DMS 273 (cell line): Measurements from ENCODE around the gene TLL2.

Experiments used
- DNase-seq: peaks from one replicate; lab custom pipeline; 2025; ENCODE audit not compliant: unreplicated experiment; lab: John Stamatoyannopoulos, UW

Gene TLL2

DNA sequence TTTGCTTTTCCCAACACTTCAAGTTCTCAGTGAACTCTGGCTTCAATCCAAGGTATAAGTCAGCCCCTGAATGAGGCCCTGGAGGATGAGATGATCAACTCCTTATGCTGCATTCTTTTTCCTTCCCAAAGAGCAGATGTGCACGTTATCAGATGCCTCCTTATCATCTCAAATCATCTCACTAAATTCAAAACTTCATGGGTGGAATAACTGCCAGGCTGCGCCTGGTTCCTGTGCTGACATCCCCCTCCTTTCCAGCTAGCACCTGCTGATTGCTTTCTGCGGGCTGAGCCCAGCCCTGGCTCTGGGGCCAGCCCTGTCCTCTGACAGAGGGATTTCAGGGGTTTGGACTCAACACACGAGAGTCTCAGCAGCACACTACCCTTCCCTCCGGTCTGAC is 44.9 kb downstream of the TLL2 start:
- DNase-seq, result peak; percentile 69

DNA sequence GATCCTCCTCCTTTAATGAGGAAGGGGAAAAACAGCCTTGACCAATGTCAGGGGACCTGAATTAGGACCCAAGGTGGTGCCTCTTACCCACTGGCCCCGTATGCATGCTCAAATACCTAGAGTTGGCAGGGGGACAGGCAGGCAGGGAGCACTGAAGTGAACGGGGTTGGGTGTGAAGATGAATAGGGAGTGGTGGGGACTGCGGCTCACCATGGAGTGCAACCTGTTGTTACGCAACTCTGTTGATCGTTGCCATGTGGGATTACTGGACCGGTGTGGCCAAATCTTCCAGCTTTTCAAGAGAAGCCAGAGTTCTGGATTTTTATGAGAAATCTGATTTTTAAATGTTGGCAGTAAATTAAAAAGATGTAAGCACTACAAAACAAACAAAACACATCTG is 48.1 kb downstream of the TLL2 start:
- no peak for DNase-seq

DNA sequence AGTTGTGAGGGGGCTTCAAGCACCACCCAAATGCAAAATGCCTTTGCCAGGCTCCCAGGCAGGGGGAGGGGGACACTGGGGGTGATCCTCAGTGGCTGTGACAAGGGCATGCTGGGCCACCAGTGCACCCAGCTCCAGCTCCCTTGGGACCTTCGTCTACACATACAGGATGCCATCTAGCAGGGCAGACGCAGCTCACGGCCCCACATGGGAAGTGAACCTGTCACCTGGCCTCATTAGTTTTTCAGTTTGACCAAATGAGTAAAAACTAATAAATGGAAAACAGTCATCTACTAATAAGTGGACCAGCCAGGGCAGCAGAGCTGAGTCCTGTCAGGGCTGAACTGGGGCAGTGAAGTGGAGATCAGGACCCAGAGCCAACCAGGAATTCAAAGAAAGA is 50.2 kb downstream of the TLL2 start:
- DNase-seq, result no peak

DNA sequence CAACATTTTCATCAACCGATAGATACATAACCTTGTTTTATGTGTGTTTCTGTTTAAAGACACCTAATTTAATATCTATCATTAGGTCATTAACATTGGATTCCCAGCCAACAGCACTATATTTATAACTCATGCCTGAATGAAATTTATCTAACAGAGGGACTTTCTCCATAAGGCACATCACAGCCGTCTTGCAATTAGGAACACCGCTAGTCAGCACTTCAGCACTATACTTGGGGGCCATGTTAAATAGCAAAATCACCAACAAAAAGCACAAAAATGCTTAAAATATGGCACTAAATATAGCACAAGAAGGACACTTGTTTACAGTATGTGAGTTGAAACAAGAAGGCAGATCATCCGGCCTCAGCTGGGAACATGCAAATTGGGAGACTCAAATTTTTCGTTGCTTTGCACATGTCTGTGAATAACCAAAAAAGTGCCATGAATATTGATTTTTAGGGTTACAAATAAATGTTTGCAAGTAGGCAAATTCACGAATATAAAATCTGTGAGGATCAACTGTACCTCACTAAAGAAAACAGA is 51.0 kb downstream of the TLL2 start:
- DNase-seq, result no peak

DNA sequence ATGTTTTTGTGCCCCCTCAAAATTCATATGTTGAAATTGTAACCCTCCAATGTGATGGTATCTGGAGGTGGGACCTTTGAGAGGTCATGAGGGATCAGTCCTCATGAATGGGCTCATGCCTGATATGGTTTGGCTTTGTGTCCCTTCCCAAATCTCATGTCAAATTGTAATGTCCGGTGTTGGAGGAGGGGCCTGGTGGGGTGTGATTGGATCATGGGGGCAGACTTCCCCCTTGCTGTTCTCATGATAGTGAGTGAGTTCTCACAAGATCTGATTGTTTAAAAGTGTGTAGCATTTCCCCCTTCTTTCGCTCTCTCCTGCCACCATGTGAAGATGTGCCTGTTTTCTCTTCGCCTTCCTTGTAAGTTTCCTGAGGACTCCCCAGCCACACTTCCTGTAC is 53.4 kb downstream of the TLL2 start:
- DNase-seq, result no peak

DNA sequence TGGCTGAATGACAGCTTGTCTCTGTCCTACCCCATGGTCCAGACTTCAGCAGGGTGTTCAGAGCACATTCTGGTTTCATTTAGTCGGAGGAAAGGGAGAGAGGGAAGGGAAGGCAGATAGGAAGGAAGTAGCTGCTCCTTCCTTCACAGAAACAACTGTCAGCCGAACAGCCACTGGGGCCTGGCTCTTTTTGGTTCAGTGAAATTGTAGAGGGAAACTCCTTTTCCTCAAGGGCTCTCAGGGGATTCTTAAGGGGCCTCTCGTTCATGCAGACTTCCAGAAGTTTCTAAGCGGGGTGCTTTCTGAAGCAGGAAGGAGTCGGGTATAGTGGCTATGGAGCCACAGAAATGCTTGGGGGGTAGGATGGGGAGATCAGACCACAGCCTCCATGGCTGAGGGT is 56.4 kb downstream of the TLL2 start:
- DNase-seq, result no peak

DNA sequence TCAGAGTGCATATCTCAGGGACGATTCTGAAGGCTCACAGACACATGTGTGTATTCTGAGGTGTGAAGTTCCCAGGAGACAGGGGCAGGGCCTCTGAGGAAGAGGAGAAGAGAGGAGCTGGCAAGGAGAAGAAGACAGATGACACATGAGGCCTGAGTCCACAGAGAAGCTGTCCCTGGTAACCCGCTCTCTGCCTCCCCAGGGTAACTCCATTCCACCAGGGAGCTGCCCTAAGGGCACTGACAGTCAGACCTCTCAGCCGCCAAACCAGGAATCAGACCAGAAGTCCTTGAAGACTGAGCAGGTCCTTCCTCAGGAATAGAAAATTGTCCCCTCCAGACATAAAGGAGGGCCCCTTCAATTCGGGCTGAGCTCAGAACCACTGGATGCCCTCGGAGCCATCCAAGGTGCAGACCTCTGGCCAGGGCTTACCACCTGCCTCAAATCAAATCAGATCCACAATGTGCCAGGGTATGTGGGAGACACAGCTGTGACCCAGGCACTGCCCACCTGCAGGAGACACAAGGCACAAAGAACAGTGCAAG is 57.4 kb downstream of the TLL2 start:
- no peak for DNase-seq

DNA sequence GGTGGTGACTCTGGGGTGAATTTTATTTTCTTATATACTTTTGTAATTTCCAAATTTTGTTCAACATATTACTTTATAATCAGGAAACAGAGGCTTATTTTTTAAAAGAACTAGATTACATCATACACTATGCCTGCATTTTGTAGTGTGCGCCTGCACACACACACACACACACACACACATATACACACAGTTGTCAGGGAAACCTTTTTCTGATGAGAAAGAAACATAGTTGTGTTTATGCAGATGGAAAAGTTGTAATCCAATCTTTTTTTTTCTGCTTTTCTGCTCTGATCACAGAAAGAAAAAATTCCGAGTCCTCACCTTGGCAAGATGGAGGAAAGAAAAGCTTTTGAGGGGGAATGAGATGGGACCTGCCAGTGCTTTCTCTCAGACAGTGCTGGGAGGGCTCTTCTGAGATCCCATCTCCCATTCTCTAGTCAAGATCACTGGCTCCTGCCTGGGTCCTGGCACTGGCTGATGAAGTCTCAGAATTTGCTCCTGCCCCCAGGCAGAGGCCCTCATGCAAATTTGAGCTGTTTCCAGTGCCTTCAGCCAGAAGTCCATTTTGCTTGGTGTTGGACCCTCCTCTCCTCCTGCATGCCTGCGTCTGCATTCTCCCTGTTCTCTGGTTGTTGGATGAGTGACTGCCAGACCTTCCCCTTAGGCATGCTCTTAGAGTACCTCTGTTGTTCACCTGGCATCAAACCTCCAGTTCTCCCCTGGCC is 59.7 kb downstream of the TLL2 start:
- DNase-seq, result no peak

DNA sequence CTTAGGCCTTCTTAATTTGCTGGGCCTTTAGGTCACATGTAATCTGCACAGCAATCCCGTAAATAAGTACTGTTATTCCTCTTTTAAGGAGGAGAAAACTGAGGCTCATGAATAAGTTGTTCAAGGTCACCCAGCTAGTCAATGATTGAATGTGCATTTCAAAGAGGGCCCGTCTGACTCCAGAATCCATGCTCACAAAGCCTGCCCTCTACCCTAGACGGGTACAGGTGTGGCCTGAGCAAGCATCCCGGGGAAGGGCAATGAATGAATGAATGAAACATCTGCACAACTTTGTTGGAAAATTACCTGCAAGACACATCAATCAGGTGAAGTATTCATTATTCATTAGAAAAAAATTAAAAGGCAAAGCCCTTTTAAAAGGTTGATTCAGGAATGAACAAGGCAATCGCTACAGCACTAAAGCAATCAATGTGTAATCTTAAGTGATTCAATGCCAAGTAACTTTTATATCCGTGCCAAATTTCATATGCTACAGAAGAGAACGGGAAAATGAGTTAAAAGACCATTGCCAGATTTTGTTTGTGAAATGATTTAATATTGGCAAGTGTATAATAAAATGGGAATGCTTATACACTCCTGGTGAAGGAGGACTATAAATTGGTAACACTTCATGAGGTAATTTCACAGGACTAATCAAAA is 61.1 kb downstream of the TLL2 start:
- DNase-seq, result no peak

DNA sequence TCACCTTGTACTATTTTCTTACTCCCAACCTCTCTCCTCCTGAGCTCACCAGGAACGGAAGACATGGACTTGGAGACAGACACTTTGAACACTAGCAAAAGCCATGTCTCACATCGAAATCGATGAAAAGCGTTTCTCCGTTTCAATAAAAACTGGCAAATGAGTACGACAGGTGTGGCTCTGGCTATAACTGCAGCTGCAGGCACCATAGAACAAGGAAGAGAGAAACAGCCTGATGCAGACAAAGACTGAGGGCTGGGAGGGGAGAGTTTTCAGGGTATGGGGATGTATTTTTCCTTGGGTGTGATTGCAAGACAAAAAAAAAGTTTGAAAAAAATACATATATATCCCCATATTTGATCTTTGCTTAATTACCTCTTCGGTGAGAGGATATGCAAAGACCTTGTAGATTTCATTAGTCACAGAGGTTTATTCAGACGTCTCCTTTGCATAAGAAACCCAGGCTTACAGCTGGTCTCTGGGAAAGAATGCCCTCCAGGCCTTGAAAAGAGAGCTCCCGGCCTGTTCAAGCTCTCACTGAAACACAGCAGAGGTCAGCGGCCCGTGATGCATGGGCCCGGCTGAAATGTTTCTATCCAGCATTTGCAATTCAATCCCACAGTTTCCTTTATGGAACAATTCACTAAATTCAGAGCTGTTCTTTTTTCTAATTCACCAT is 63.1 kb downstream of the TLL2 start:
- DNase-seq, result no peak

DNA sequence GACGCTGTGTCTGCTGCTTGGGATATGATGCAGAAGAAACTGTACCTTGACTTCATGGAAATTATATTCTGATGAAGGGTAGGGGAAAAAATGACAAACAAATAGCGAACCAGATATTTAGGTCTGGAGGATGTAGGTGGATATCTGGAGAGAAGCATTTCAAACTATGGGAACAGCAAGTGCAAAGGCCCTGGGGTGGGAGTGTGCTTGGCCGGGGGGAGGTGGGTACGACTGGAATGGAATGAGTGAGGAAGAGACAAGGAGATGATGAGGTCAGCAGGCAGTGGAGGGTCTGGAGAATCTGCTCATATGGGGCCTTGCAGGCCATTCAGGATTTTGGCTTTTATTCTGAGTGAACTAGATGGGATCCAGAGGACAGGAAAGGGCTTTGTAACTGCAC is 65.2 kb downstream of the TLL2 start:
- no peak for DNase-seq

DNA sequence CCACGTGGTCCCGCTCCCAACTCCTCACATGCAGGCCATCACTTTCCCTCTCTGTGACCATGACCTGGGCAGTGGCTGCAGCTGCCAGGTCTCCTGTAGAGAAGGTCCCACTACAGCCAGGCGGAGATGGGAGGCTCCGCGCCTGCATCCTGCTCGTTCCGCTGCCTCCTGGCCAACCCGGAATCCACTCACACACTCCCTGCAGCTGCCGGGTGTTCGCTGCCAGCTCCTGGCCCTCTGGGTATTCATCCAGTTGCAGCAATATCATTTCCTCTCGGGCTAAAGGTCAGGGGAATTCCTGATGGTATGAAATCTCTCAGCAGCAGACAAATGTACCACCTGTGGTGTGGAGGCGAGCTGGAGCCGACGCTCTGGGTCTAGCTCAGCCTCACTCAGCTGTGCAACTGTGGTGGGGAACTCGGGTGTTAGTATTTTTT is 65.7 kb downstream of the TLL2 start:
- peak; percentile 11 for DNase-seq

DNA sequence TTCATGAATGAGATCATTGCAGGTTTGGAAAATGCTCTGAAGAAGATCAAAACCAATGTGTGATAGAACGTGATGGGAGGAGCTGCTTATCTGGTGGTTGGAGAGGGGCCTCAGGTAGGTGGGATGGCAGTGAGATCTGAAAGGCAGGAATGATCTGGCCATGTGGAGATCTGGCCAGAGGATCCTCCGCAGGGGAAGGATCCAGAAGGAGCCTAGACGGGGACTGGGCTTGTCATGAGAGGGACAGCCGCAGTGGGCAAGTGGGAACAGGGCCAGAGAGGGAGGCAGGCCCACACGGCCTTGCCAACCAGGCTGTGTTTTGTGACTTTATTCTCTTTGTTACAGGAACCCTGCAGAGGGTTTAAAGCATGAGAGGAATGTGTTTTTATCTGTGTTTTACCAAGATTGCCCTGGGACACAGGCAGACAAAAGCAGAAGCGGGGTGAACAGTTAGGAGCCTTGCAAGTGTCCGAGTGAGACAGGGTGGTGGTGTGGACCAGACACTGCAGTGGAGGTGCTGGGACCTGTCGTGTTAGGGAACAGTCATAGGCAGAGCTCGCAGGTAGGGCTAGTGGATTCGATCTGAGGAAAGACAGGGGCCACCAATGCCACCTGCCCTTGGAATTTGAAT is 66.6 kb downstream of the TLL2 start:
- no peak for DNase-seq

DNA sequence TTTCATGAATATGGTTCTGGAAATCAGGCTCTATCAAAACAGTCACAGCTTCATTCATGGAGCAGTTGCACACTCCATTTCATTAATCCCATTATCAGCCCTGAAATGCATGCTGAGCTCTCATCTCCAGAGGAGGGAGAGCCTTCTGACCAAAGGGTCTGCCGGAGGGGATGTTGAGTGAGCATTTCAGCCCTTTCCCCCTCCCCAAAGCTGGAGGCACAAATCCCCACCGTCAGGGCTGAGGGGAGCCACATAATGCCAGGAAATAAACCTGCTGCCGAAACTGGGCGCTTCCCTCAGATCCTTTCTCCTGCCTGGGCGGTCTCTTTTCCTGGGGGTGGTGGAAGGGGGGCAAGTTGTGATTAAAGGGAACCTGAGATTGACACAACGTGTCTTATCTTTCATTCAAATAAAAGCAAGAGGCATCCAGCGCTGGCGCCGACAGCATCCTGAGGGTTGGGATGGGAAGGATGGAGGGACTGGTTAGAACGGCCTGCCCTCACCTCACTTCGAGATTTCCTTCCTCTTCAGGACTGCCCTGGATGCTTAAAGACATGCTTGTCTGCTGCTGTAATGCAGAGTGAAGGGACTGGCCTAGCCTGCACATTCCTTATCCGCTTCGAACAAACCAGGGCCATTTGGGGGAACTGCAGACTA is 71.6 kb downstream of the TLL2 start:
- DNase-seq, result no peak

DNA sequence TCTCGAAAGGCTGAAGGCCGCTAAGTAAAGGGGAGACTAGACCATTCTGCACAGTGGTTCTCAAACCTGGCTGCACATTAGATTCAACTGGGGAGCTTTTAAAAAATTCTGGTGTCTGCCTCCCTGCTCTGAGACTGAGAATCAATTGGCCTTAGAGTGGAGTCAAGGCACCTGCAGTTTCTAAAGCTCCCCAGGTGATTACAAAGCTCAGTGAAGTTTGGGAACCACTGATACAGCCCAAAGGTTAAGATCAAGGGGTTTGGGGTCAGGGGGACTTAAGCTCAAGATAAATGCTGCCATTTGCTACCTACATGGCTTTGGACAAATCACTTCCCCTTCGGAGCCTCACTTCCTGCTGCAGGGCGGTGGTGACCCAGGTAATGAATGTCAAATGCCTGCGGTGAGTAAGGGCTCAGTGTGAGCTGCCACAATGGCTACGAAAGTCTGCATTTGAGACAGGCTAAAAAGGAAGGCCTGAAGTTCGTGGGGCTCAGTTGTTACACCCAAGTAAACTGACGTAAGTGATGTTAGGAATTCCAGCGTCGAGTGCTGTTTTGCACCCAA is 72.3 kb downstream of the TLL2 start:
- no peak for DNase-seq

DNA sequence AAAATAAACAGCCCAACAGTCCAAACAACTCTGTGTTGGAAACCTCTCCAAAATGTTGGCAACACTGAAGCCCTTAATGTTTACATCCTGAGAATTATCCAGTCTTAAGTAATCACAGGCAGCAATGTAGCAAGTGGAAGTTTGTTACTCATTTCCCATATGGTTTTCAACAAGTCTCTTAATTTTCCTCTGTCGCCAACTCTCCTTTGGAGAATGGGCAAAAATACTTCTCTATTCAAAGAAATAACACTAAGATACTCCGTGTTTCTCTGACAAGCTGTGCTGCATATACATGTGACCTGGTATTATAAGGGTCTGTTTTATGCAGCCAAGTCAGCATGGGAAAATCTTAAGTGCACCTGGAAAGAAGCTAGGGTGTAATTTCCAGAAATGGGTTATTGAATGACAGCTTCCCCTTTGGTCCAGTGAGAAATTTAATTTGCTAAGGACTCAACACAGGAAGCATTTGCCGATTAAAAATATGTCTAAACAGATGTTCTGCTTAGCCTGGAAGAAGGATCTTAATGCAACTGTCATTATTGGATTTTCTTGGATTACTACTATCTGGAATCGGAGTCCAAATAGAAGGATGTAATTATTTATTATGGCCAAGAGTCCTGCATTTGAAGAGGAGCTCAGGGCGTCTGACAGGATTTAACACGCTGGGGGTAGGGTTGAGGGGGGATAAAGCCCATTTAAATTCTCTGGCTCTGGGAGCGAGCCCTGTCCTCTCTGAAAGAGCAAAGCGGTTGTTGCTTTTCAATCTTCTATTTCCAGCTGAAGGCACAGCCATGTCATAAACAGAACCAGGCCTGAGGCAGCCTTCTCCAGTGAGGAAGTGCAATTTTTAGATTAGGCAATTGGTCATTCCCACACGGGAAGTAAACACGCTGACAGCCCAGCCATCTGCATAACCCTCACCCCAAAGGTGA is 73.1 kb downstream of the TLL2 start:
- DNase-seq, result no peak

DNA sequence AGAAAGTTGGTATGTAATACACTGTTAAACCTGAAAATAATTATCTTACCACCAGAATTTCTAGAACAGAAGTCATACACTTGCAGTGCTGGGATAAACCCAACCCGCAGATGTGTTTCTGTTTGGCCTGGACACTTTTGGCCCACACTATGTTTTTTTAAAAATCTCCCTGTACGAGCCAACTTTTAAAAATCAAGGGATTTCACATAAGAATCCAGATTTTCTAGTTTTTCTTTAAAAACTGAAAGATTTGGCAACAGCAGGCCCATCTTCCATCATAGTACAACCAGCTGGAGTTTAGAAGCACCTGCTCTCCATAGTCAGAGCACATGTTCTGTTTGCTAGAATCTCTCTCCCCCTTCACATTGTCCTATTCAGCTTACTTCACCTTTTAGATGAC is 74.0 kb downstream of the TLL2 start:
- no peak for DNase-seq

DNA sequence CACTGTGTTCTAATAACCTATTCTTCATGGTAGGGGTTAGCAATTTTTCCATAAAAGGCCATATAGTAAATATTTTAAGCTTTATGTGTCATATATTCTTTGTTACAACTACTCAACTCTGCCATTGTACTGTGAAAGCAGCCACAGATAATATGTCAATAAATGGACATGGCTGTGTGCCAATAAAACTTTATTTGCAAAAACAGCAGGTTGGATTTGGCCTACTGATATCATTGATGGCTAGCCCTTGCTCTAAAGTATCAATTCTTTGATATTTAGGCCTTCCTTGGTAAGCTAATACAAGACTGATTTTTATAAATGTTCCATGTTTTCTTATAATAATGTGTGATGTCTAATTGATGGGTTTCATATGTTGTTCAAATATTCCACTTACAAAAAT is 77.7 kb downstream of the TLL2 start:
- no peak for DNase-seq

DNA sequence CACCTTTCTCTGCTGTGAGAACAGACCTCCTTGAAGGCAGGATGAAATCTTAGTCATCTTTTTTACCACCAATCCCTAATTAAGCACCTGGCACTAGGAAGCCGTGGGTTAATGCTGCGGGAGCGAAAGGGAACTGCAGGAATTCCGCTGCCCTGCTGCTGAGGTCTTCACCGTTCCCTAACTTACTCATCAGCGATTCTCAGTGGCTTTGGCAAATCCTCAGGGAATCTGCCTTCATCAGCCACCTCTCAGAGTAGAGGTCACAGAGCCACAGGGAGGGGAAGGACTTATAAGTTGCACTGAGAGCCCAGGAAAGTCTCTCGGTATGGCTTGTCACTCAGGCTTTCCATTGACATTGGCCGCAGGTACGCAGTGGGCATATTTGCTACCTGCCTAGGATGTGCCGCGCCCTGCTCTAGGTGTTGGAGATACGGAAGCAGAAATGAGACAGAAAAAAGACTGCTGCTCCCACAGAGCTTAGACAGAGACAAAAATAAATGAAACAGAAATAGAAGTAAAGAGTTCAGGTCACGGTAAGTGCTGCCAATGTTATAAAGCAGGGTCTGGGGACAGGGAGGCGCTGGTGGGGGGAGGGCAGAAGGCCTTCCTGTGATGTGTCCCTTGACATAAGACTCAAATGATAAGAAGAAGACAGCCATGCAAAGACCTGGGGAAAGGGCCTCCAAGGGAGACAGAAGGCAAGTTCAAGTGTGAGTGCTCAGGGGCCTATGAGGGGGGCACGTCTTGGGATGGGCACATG is 82.3 kb downstream of the TLL2 start:
- no peak for DNase-seq
